Natural killer cell (primary cell): ENCODE data around the gene CLCN6. TPM values are rescaled to one million over a fixed set of nuclear protein-coding genes. Genes with fewer than 3 reads are reported as not detected.

ENCODE experiments used
- ATAC-seq, 3 donors: fragments of 150-1000 bp in 2 of 3; fragments of 200-7000 bp in 1 of 3; cut with Tn5 transposase; 1 replicate in 1 of 3; 2 replicates in 2 of 3; pipeline ENCODE4 v1.10.0; 2021; ENCODE audit warnings: mild to moderate bottlenecking in 2 of 3, moderate library complexity in 2 of 3
- DNase-seq, 2 donors: peaks; one replicate each; pipeline versions ENCODE4 v3.0.0 to v3.0.0-alpha.2; 2013 to 2021; ENCODE audit warnings: mixed read lengths in 1 of 2
- H3K27ac ChIP-seq: one replicate; pipeline ENCODE4 v1.5.1; 2013; ENCODE audit warnings: mild to moderate bottlenecking, low read length
- H3K27me3 ChIP-seq: one replicate; pipeline ENCODE4 v1.6.1; 2013; ENCODE audit warnings: low read length; ENCODE audit not compliant: control insufficient read depth, insufficient read depth
- H3K36me3 ChIP-seq: one replicate; pipeline ENCODE4 v1.6.1; 2013; ENCODE audit warnings: low read length; ENCODE audit not compliant: control insufficient read depth, insufficient read depth
- H3K4me1 ChIP-seq: one replicate; pipeline ENCODE4 v1.6.1; 2013; ENCODE audit warnings: low read length; ENCODE audit not compliant: control insufficient read depth, insufficient read depth
- H3K4me3 ChIP-seq: one replicate; pipeline ENCODE4 v1.5.1; 2013; ENCODE audit warnings: low read length
- H3K9me3 ChIP-seq: one replicate; pipeline ENCODE4 v1.6.1; 2013; ENCODE audit warnings: low read length; ENCODE audit not compliant: control insufficient read depth, insufficient read depth
- H3K27ac Mint-ChIP-seq, 2 donors: one replicate each; pipeline ENCODE4 v1.8.0; 2022; ENCODE audit warnings: mild to moderate bottlenecking in 2 of 2, mixed read lengths in 2 of 2, moderate library complexity in 1 of 2
- H3K27me3 Mint-ChIP-seq, 2 donors: one replicate each; pipeline ENCODE4 v1.8.0; 2022; ENCODE audit warnings: low read depth in 2 of 2, mixed read lengths in 2 of 2
- H3K36me3 Mint-ChIP-seq: one replicate; pipeline ENCODE4 v1.8.0; 2022; ENCODE audit warnings: mixed read lengths
- H3K4me1 Mint-ChIP-seq, 2 donors: one replicate each; pipeline ENCODE4 v1.8.0; 2022; ENCODE audit warnings: mixed read lengths in 2 of 2
- H3K4me3 Mint-ChIP-seq: one replicate; pipeline ENCODE4 v1.8.0; 2022; ENCODE audit warnings: mild to moderate bottlenecking, moderate library complexity, mixed read lengths
- H3K9me3 Mint-ChIP-seq, 2 donors: one replicate each; pipeline ENCODE4 v1.8.0; 2022; ENCODE audit warnings: mixed read lengths in 2 of 2
- CTCF ChIP-seq: fragments of 200-600 bp; IDR thresholded peaks from one replicate; pipeline ENCODE4 v1.8.0; 2022; ENCODE audit warnings: antibody characterized with exemption
- WGBS: methylation state at CpG from one replicate; pipeline ENCODE4 v1.1.7; 2013; ENCODE audit warnings: missing lambda C conversion rate; ENCODE audit not compliant: insufficient coverage; 5-methylcytosine and 5-hydroxymethylcytosine counted together
- intact Hi-C: fragments of 100-400 bp; cut with micrococcal nuclease; formaldehyde crosslinking; loops from one replicate; pipeline ENCODE4 v1.14.2; 2022
- total RNA-seq, 4 donors: library from RNA; stranded (reverse); fragments of 120-200 nt in 1 of 4; gene quantifications; one replicate each; pipeline versions ENCODE4 v1.2.3 to v1.2.4, GENCODE V29; 2013 to 2022

The CLCN6 gene
- total RNA-seq, 3 donors from 2014 or later (not counting 1 experiment from before 2014, with no cell fraction given): 21.4 to 28.6 (median 25.6) TPM

DNA sequence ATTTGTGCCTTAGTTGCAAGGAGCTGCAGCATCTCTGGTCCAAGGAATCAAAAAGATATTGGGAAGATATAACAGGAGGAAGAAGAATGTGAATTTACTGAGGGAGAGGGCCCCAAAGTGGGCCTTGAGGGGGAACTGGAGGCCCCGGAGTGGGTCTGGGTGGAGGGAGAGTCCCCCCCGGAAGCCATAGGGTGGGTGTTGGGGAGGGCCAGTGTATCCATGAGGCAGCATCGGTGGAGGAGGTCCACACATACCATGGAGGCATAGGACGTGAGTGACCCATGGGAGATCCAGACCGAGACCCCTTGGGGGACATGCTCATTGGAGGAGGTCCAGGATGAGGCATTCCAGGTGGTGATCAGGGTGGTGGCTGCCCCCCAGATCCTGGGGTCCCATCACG, 44.7 kb upstream of the CLCN6 start:
- Histone ChIP-seq H3K27ac (no peak overlapping the region), H3K4me3 (no peak overlapping the region), H3K4me1 (peaks cover 6% of the 10 kb centered on the region), H3K9me3 (no peaks in the 10 kb centered on the region), H3K36me3 (no peaks in the 10 kb centered on the region), H3K27me3 (peaks cover 2% of the 10 kb centered on the region)
- no peaks in the 10 kb centered on the region for H3K9me3 Mint-ChIP-seq
- no peaks in the 10 kb centered on the region for H3K36me3 Mint-ChIP-seq
- intact Hi-C loops: no loop called here
- no peak for TF ChIP-seq CTCF
- H3K27ac Mint-ChIP-seq: no peak overlapping the region
- ATAC-seq (no peak), DNase-seq (no peak)
- 92% methylated on average over 6 of the region's 6 CpGs for WGBS
- H3K4me3 Mint-ChIP-seq: peak overlapping the region; percentile 21
- peaks cover 8 to 10% of the 10 kb centered on the region in 2 donors for H3K27me3 Mint-ChIP-seq
- H3K4me1 Mint-ChIP-seq: peaks cover 0 to 15% of the 10 kb centered on the region in 2 donors

DNA sequence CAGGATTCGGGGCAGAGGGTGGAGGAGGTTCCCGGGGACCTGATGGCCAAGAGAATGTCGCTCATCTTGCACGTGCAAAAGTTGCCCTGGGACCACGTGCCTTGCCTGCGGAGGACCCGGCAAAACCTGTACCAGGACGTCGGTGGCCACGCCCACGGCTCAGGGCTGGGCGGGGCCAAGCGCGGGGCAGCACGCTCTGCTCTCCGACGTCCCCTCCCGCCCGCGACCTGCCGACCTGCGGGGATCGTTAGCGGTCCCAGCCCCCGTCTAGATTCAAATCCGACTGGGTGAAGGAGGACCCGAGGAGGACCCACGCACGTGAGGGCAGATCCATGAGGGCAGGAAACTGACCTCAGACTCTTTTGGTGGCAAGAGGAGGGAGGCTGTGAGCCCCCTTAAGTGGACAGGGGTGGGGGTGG, 44.0 kb upstream of the CLCN6 start, which contains the start of gene C1orf167:
TSS of gene C1orf167 (plus strand) at position 206 of the 419 bp plus-strand sequence. CDS start 2,208 bp downstream, outside the sequence.
- Mint-ChIP-seq H3K4me1 (peaks cover 0 to 15% of the 10 kb centered on the region in 2 donors), H3K27me3 (peaks cover 8 to 10% of the 10 kb centered on the region in 2 donors), H3K36me3 (no peaks in the 10 kb centered on the region), H3K9me3 (no peaks in the 10 kb centered on the region), H3K4me3 (peak within 1 kb of the TSS; percentile 31), H3K27ac (no peak within 1 kb of the TSS)
- peaks cover 2% of the 10 kb centered on the region for H3K27me3 ChIP-seq
- H3K36me3 ChIP-seq: no peaks in the 10 kb centered on the region
- intact Hi-C loops: no loop called here
- peak; percentile 64 to 88 (median 80) for ATAC-seq
- H3K4me3 ChIP-seq: no peak within 1 kb of the TSS
- H3K27ac ChIP-seq: no peak within 1 kb of the TSS
- TF ChIP-seq CTCF: no peak
- peaks cover 6% of the 10 kb centered on the region for H3K4me1 ChIP-seq
- H3K9me3 ChIP-seq: no peaks in the 10 kb centered on the region
- peak; percentile 34 to 60 for DNase-seq
- 7% methylated on average over 29 of the region's 29 CpGs for WGBS

GRCh38 chr1:11764115-11764514, 41.9 kb upstream of the CLCN6 start:
- no peak for TF ChIP-seq CTCF
- Mint-ChIP-seq H3K4me3 (no peak overlapping the region), H3K36me3 (no peaks in the 10 kb centered on the region), H3K4me1 (peaks cover 0 to 15% of the 10 kb centered on the region in 2 donors), H3K27ac (no peak overlapping the region), H3K9me3 (no peaks in the 10 kb centered on the region), H3K27me3 (peaks cover 8 to 10% of the 10 kb centered on the region in 2 donors)
- Histone ChIP-seq H3K4me1 (peaks cover 6% of the 10 kb centered on the region), H3K27ac (no peak overlapping the region), H3K36me3 (no peaks in the 10 kb centered on the region), H3K4me3 (no peak overlapping the region), H3K9me3 (no peaks in the 10 kb centered on the region), H3K27me3 (peaks cover 2% of the 10 kb centered on the region)
- WGBS: 95% methylated on average over 3 of the region's 3 CpGs
- intact Hi-C loops: no loop called here
- ATAC-seq (no peak), DNase-seq (no peak)

DNA sequence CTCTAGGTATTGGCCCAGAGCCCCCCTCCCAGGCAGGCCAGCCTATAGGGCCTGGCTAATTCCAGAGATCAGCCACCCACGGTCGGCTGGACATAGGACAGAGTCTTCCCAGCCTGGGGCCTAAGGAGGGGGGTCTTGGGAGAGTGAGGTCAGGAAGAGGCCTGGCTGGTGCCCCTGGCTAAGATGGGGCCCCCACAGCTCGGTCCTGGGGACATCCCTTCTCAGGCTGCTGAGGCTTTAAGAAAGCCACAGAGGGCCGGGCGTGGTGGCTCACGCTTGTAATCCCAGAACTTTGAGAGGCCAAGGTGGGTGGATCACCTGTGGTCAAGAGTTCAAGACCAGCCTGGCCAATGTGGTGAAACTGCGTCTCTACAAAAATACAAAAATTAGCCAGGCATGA, 41.5 kb upstream of the CLCN6 start:
- peaks cover 8 to 10% of the 10 kb centered on the region in 2 donors for H3K27me3 Mint-ChIP-seq
- WGBS: 77% methylated on average over 7 of the region's 7 CpGs

More for the DNA sequence above, 41.5 kb upstream of the CLCN6 start:
- Histone ChIP-seq H3K36me3 (no peaks in the 10 kb centered on the region), H3K27ac (no peak overlapping the region), H3K4me3 (no peak overlapping the region), H3K27me3 (peaks cover 2% of the 10 kb centered on the region), H3K4me1 (peaks cover 6% of the 10 kb centered on the region), H3K9me3 (no peaks in the 10 kb centered on the region)
- Mint-ChIP-seq H3K9me3 (no peaks in the 10 kb centered on the region), H3K36me3 (no peaks in the 10 kb centered on the region), H3K4me3 (no peak overlapping the region), H3K4me1 (peaks cover 0 to 15% of the 10 kb centered on the region in 2 donors), H3K27ac (no peak overlapping the region)
- intact Hi-C loops: no loop called here
- TF ChIP-seq CTCF: no peak
- ATAC-seq: no peak
- no peak for DNase-seq
